B cell (primary cell): ENCODE results near the gene RPL18. TPM values are rescaled to one million over a fixed set of nuclear protein-coding genes. Genes with fewer than 3 reads are reported as not detected.

Source experiments
- ATAC-seq: fragments of 200-7000 bp; cut with Tn5 transposase; one replicate; pipeline ENCODE4 v1.10.0; 2021; ENCODE audit warnings: low read depth, mild to moderate bottlenecking, moderate number of reproducible peaks, moderate library complexity
- CTCF ChIA-PET: fragments of 350-600 bp; sonication (Branson Sonifier 250); formaldehyde crosslinking; loops from one replicate; lab custom pipeline; 2021; ENCODE audit warnings: antibody characterized with exemption, inconsistent platforms; lab: Charles Lee
- POLR2A ChIA-PET: fragments of 350-600 bp; sonication (Branson Sonifier 250); formaldehyde crosslinking; loops from one replicate; lab custom pipeline; 2021; ENCODE audit warnings: antibody characterized with exemption; lab: Charles Lee
- DNase-seq: peaks from one replicate; pipeline ENCODE4 v3.0.0; 2013
- H2AFZ ChIP-seq: 2 replicates; pipeline ENCODE4 v1.6.1; 2012; ENCODE audit warnings: mild to moderate bottlenecking, low read depth, low read length; ENCODE audit not compliant: insufficient read depth, poor library complexity, severe bottlenecking
- H3K27ac ChIP-seq, 2 donors: 1 replicate in 1 of 2; 2 replicates in 1 of 2; pipeline ENCODE4 v1.5.1; 2012 to 2013; ENCODE audit warnings: low read length in 2 of 2, mild to moderate bottlenecking in 2 of 2, moderate library complexity in 1 of 2
- H3K27me3 ChIP-seq, 4 experiments: fragments of 200-600 bp in 1 of 4; sonication (generic) in 1 of 4; replicated peaks in 1 of 4; 1 replicate in 2 of 4; 2 replicates in 2 of 4; pipeline versions ENCODE4 v1.6.1 to v1.7.0; 2013 to 2016; ENCODE audit warnings: low read length in 3 of 4, mild to moderate bottlenecking in 2 of 4, mixed read lengths in 1 of 4, moderate library complexity in 1 of 4; ENCODE audit not compliant: insufficient read depth in 4 of 4, control insufficient read depth in 3 of 4; ENCODE audit errors: control extremely low read depth in 1 of 4
- H3K36me3 ChIP-seq, 2 experiments: replicated peaks in 1 of 2; 1 replicate in 1 of 2; 2 replicates in 1 of 2; pipeline versions ENCODE4 v1.6.1 to v1.7.1; 2013; ENCODE audit warnings: low read length in 1 of 2; ENCODE audit not compliant: insufficient read depth in 2 of 2, control insufficient read depth in 1 of 2; ENCODE audit errors: control extremely low read depth in 1 of 2, extremely low read depth in 1 of 2
- H3K4me1 ChIP-seq, 2 donors: fragments of 200-600 bp in 1 of 2; sonication (generic) in 1 of 2; 1 replicate in 1 of 2; 2 replicates in 1 of 2; pipeline versions ENCODE4 v1.5.1 to v1.6.1; 2013 to 2017; ENCODE audit warnings: low read length in 2 of 2; ENCODE audit not compliant: control insufficient read depth in 2 of 2, insufficient read depth in 2 of 2
- H3K4me2 ChIP-seq: replicated peaks from 2 replicates; pipeline ENCODE3; 2012; ENCODE audit warnings: mild to moderate bottlenecking, low read depth, low read length; ENCODE audit not compliant: poor library complexity, severe bottlenecking
- H3K4me3 ChIP-seq, 5 experiments: fragments of 200-600 bp in 1 of 5; sonication (generic) in 1 of 5; 1 replicate in 3 of 5; 2 replicates in 2 of 5; pipeline versions ENCODE4 v1.5.1 to v1.7.0; 2011 to 2016; ENCODE audit warnings: low read length in 4 of 5, mild to moderate bottlenecking in 4 of 5, low read depth in 2 of 5, control low read depth in 1 of 5, moderate library complexity in 1 of 5; ENCODE audit not compliant: insufficient read depth in 1 of 5; ENCODE audit errors: control extremely low read depth in 1 of 5, extremely low read depth in 1 of 5
- H3K79me2 ChIP-seq: fragments of 200-600 bp; sonication (generic); one replicate; pipeline ENCODE4 v1.6.0; 2016; ENCODE audit warnings: low read length; ENCODE audit not compliant: control insufficient read depth, insufficient read depth
- H3K9ac ChIP-seq: fragments of 200-600 bp; sonication (generic); 2 replicates; pipeline ENCODE4 v1.6.1; 2017; ENCODE audit warnings: mild to moderate bottlenecking, low read length, moderate library complexity
- H3K9me3 ChIP-seq, 3 donors: one replicate each; pipeline versions ENCODE4 v1.6.1 to v1.7.1; 2013; ENCODE audit warnings: low read length in 2 of 3; ENCODE audit not compliant: control insufficient read depth in 2 of 3, insufficient read depth in 1 of 3; ENCODE audit errors: control extremely low read depth in 1 of 3
- H4K20me1 ChIP-seq: 2 replicates; pipeline ENCODE4 v1.6.0; 2012; ENCODE audit warnings: mild to moderate bottlenecking, low read length; ENCODE audit not compliant: insufficient read depth, control insufficient read depth, poor library complexity, severe bottlenecking
- H3K27ac Mint-ChIP-seq: one replicate; pipeline ENCODE4 v1.8.0; 2021; ENCODE audit warnings: mixed read lengths
- H3K27me3 Mint-ChIP-seq: one replicate; pipeline ENCODE4 v1.8.0; 2021; ENCODE audit warnings: mixed read lengths
- H3K4me1 Mint-ChIP-seq: one replicate; pipeline ENCODE4 v1.8.0; 2021; ENCODE audit warnings: mixed read lengths
- H3K4me3 Mint-ChIP-seq: one replicate; pipeline ENCODE4 v1.8.0; 2021; ENCODE audit warnings: mixed read lengths
- H3K9me3 Mint-ChIP-seq: one replicate; pipeline ENCODE4 v1.8.0; 2022; ENCODE audit warnings: mixed read lengths; ENCODE audit not compliant: insufficient read depth
- CTCF ChIP-seq: fragments of 200-600 bp; IDR thresholded peaks from one replicate; pipeline ENCODE4 v1.8.0; 2022; ENCODE audit warnings: antibody characterized with exemption, mild to moderate bottlenecking
- EZH2 ChIP-seq: IDR thresholded peaks from 2 replicates; pipeline ENCODE4 v1.6.1; 2012; ENCODE audit warnings: borderline replicate concordance, low read depth, mild to moderate bottlenecking, moderate library complexity, low read length; ENCODE audit not compliant: insufficient read depth, poor library complexity, severe bottlenecking
- WGBS: methylation state at CpG from one replicate; pipeline ENCODE4 v1.1.5; 2013; ENCODE audit warnings: missing lambda C conversion rate; ENCODE audit not compliant: insufficient coverage; 5-methylcytosine and 5-hydroxymethylcytosine counted together
- intact Hi-C: fragments of 100-400 bp; cut with micrococcal nuclease; formaldehyde crosslinking; loops from one replicate; pipeline ENCODE4 v1.10.0; 2022
- polyA plus RNA-seq: library from polyadenylated mRNA; depleted of rRNA; stranded (reverse); fragments of >200 nt; gene quantifications from 2 replicates; pipeline ENCODE4 v1.2.3, GENCODE V29; 2012
- total RNA-seq, 2 donors: library from RNA; stranded (reverse); fragments of 120-200 nt in 1 of 2; gene quantifications; 1 replicate in 1 of 2; 2 replicates in 1 of 2; pipeline versions ENCODE4 v1.2.3 to v1.2.4, GENCODE V29; 2013 to 2022

Gene RPL18
- total and polyA plus RNA-seq, 2 donors (not counting 1 experiment from before 2014, with no cell fraction given) = 2,248 to 4,393 TPM

- Mint-ChIP-seq H3K4me1 (peaks cover 44% of the 10 kb centered on the region), H3K27ac (peak overlapping the region; percentile 10), H3K9me3 (no peaks in the 10 kb centered on the region), H3K27me3 (no peaks in the 10 kb centered on the region), H3K4me3 (peak overlapping the region; percentile 98)
- CTCF ChIA-PET = interaction anchor here (0.9 to 3.9 kb wide), 3 partner anchors 10 to 20 kb away, joined by 3 to 25 read pairs (median 5); partner anchors contain the start of genes DBP and SPACA4
- H3K27ac ChIP-seq = peak overlapping the region; percentile 87 to 91
- intact Hi-C loops = no loop called here
- H2AFZ ChIP-seq = no peak overlapping the region
- POLR2A ChIA-PET = interaction anchor here (0.6 kb wide), 1 partner anchor 14 kb away, joined by 4 read pairs; no protein-coding TSS in a partner anchor
- ATAC-seq (no peak), DNase-seq (peak; percentile 24)
- peaks cover 0 to 40% of the 10 kb centered on the region in 2 experiments for H3K36me3 ChIP-seq
- H3K27me3 ChIP-seq = no peaks in the 10 kb centered on the region
- H3K79me2 ChIP-seq = peaks cover 17% of the 10 kb centered on the region
- no peak for TF ChIP-seq EZH2
- no peak for TF ChIP-seq CTCF
- WGBS = 86% methylated on average over 13 of the region's 18 CpGs
- peaks cover 17 to 32% of the 10 kb centered on the region in 2 donors for H3K4me1 ChIP-seq
- peak overlapping the region; percentile 89 for H3K4me2 ChIP-seq
- peaks cover 41% of the 10 kb centered on the region for H4K20me1 ChIP-seq
- H3K9me3 ChIP-seq = no peaks in the 10 kb centered on the region
- peak overlapping the region in 2 of 5 experiments; percentile 99 to 100 for H3K4me3 ChIP-seq
- H3K9ac ChIP-seq = peak overlapping the region; percentile 98
Measured at GRCh38 chr19:48617146-48617937, 1.6 kb downstream of the RPL18 start.
